ENCODE measurements around the gene CHSY3.
"Not testable (repeated sequence)": the region's sequence is repeated elsewhere in the genome, so short reads cannot be mapped to it uniquely, and the experiment has no call there.

- not testable (repeated sequence) for TF ChIP-seq POLR2AphosphoS5, CTCF, POLR2A (IDR thresholded peaks at IDR 0.05)
Measured at GRCh38 chr5:130226556-130226955, 322.3 kb downstream of the CHSY3 start.
